ENCODE results near the gene TULP1. TPM values are rescaled to one million over a fixed set of nuclear protein-coding genes. Genes with fewer than 3 reads are reported as not detected.
"Not testable (repeated sequence)": the region's sequence is repeated elsewhere in the genome, so short reads cannot be mapped to it uniquely, and the experiment has no call there.

Gene TULP1
- total and polyA plus RNA-seq, 2 of the 8 experiments (the other 6 are each of a cell fraction or from before 2014, with no cell fraction given), result 3.2 to 6.8 TPM

GRCh38 chr6:35539223-35539622 lies 26.5 kb upstream of the TULP1 start (continued):
- TF ChIP-seq PHF8 (conservative IDR thresholded peaks at IDR 0.05; ENCODE audit: low read depth, low read length) (no peak), MAFK (IDR thresholded peaks at IDR 0.05; ENCODE audit: low read depth, low read length) (no peak), ATF3 (IDR thresholded peaks at IDR 0.05; ENCODE audit: insufficient read depth, low read depth, low read length) (no peak), SIN3A (conservative IDR thresholded peaks at IDR 0.05 in 1 of 2, IDR thresholded peaks at IDR 0.05 in 1 of 2; ENCODE audit: low read depth in 1 of 2, low read length in 2 of 2) (no peak), ATF2 (IDR thresholded peaks at IDR 0.05; ENCODE audit: low read length) (no peak), BCL11A (IDR thresholded peaks at IDR 0.05; ENCODE audit: low read depth in 2 of 2, low read length in 2 of 2) (no peak), POLR2AphosphoS5 (IDR thresholded peaks at IDR 0.05; ENCODE audit: low read depth, low read length) (no peak)

GRCh38 chr6:35535847-35536246 lies 23.2 kb upstream of the TULP1 start:
- not testable (repeated sequence) for H3K27me3 ChIP-seq (replicated peaks in 1 of 4; ENCODE audit: control insufficient read depth in 3 of 4, extremely low read depth in 1 of 4, insufficient read depth in 3 of 4, low read length in 3 of 4); H3K4me1 ChIP-seq (replicated peaks in 1 of 4; ENCODE audit: control insufficient read depth in 3 of 4, insufficient read depth in 4 of 4, low read length in 3 of 4); H3K36me3 ChIP-seq (ENCODE audit: control insufficient read depth in 2 of 4, insufficient read depth in 4 of 4, low read length in 3 of 4); H3K23me2 ChIP-seq (ENCODE audit: low read depth, low read length); H2BK5ac ChIP-seq (ENCODE audit: low read depth, low read length); H3K79me2 ChIP-seq (ENCODE audit: control insufficient read depth in 1 of 2, insufficient read depth in 2 of 2, low read length in 2 of 2); H3K56ac ChIP-seq (replicated peaks; ENCODE audit: insufficient read length, low read depth, low read length); H4K8ac ChIP-seq (ENCODE audit: extremely low read depth, insufficient read depth, low read length); H2BK20ac ChIP-seq (ENCODE audit: low read length); H4K5ac ChIP-seq (ENCODE audit: insufficient read length, low read depth, low read length); H3K23ac ChIP-seq (ENCODE audit: insufficient read length); H3K4me2 ChIP-seq (ENCODE audit: insufficient read depth in 1 of 2, low read depth in 2 of 2, low read length in 2 of 2); H2AK5ac ChIP-seq (ENCODE audit: low read depth, low read length); H3K9me3 ChIP-seq (ENCODE audit: insufficient read depth in 2 of 2, low read depth in 1 of 2, low read length in 1 of 2); H3K18ac ChIP-seq (ENCODE audit: extremely low read depth, low read length); H3K14ac ChIP-seq (ENCODE audit: insufficient read length); H3K9ac ChIP-seq (replicated peaks in 1 of 4; ENCODE audit: extremely low read depth in 1 of 4, low read depth in 3 of 4, low read length in 3 of 4); H3K79me1 ChIP-seq (ENCODE audit: low read depth, low read length); H3K4me3 ChIP-seq (ENCODE audit: extremely low read depth in 1 of 4, insufficient read depth in 2 of 4, low read depth in 3 of 4, low read length in 4 of 4); H2BK120ac ChIP-seq (replicated peaks; ENCODE audit: low read depth, low read length); H3K27ac ChIP-seq (ENCODE audit: low read depth, low read length); H2BK15ac ChIP-seq (ENCODE audit: low read length); H2BK12ac ChIP-seq (ENCODE audit: low read depth, low read length); H3K4ac ChIP-seq (replicated peaks; ENCODE audit: insufficient read length, low read depth, low read length); H4K91ac ChIP-seq (replicated peaks; ENCODE audit: insufficient read length, low read length); FAIRE-seq; DNase-seq (ENCODE audit: low read depth in 1 of 2, low spot score in 2 of 2); H4K20me1 ChIP-seq (replicated peaks in 1 of 2; ENCODE audit: control insufficient read depth in 1 of 2, insufficient read depth in 2 of 2, low read length in 2 of 2)
- ChIA-PET POLR2A (ENCODE audit: partially characterized antibody) (interaction anchor here (0.6 to 2.0 kb wide), 7 partner anchors 9 to 64 kb away, joined by 3 to 7 read pairs (median 4); partner anchors contain the start of gene TEAD3), CTCF (ENCODE audit: partially characterized antibody) (interaction anchor here (0.6 to 32.2 kb wide), 9 partner anchors 7 to 200 kb away, joined by 3 to 521 read pairs (median 5); no protein-coding TSS in a partner anchor)
- WGBS, 2 experiments (ENCODE audit: extremely low coverage in 1 of 2, insufficient coverage in 1 of 2, insufficient read length in 1 of 2, insufficient replicate concordance in 2 of 2, low coverage in 1 of 2, low lambda C conversion rate in 2 of 2, missing lambda C conversion rate in 1 of 2), result 90% methylated on average over 6 of the region's 6 CpGs; no CpG with 5 or more reads in 1 of the 2 experiments
- H2AFZ ChIP-seq (ENCODE audit: low read length), result 0 out of 2 replicates have a peak overlapping the region, but pooled peaks have one; percentile 9
